ENCODE data around the gene LILRB1. TPM values are rescaled to one million over a fixed set of nuclear protein-coding genes. Genes with fewer than 3 reads are reported as not detected.

The LILRB1 gene
- total RNA-seq, 1 donor from 2014 or later = not detected

DNA sequence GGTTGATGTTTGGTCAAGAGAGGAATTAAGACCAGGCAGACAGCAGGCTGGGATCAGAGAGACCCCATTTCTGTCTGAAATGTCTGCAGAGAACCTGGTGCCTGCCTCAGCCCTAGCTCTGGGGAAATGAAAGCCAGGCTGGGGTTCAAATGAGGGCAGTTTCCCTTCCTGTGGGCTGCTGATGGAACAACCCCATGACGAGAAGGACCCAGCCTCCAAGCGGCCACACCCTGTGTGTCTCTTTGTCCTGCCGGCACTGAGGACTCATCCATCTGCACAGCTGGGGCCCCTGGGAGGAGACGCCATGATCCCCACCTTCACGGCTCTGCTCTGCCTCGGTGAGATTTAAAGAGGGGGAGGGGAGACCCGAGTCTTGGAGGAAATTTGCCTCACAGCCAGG, 32.4 kb downstream of the LILRB1 start, which contains the start of gene LILRB4:
Gene LILRB4, plus strand, starts transcription at position 256 of the 400 bp plus-strand sequence. Its CDS starts 49 bp downstream, at position 305.
- Mint-ChIP-seq H3K27ac (no peak within 1 kb of the TSS), H3K27me3 (ENCODE audit: low read depth) (no peaks in the 10 kb centered on the region), H3K4me3 (no peak within 1 kb of the TSS), H3K36me3 (peaks cover 7% of the 10 kb centered on the region), H3K4me1 (no peaks in the 10 kb centered on the region), H3K9me3 (peaks cover 50% of the 10 kb centered on the region)
- TF ChIP-seq, protein P1, sequence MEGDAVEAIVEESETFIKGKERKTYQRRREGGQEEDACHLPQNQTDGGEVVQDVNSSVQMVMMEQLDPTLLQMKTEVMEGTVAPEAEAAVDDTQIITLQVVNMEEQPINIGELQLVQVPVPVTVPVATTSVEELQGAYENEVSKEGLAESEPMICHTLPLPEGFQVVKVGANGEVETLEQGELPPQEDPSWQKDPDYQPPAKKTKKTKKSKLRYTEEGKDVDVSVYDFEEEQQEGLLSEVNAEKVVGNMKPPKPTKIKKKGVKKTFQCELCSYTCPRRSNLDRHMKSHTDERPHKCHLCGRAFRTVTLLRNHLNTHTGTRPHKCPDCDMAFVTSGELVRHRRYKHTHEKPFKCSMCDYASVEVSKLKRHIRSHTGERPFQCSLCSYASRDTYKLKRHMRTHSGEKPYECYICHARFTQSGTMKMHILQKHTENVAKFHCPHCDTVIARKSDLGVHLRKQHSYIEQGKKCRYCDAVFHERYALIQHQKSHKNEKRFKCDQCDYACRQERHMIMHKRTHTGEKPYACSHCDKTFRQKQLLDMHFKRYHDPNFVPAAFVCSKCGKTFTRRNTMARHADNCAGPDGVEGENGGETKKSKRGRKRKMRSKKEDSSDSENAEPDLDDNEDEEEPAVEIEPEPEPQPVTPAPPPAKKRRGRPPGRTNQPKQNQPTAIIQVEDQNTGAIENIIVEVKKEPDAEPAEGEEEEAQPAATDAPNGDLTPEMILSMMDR (IDR thresholded peaks at IDR 0.05; ENCODE audit: unreplicated experiment) = no peak
- DNase-seq (ENCODE audit: low spot score in 2 of 2, unreplicated experiment in 2 of 2) = no peak

DNA sequence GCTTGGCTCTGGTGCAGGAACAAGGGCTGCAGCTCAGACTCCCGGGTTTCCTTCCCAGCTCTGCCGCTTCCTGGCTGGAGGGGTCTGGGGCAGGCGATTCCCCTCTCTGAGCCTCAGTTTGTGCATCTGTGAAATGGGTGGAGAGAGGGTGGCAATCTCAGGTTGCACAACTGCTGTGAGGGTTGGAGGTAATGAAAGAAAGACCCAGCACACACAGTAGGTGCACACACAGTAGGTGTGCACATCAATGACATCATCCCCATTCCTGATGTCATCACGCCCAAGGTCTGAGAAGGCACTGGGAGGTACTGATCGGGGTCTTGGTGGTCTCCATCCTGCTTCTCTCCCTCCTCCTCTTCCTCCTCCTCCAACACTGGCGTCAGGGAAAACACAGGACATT, 35.2 kb downstream of the LILRB1 start:
- Mint-ChIP-seq H3K27me3 (ENCODE audit: low read depth) (no peaks in the 10 kb centered on the region), H3K4me3 (no peak overlapping the region), H3K27ac (no peak overlapping the region), H3K4me1 (no peaks in the 10 kb centered on the region), H3K9me3 (peaks cover 56% of the 10 kb centered on the region), H3K36me3 (peaks cover 8% of the 10 kb centered on the region)
- no peak for DNase-seq (ENCODE audit: low spot score in 2 of 2, unreplicated experiment in 2 of 2)
- TF ChIP-seq, protein P1 (IDR thresholded peaks at IDR 0.05; ENCODE audit: unreplicated experiment) = no peak

DNA sequence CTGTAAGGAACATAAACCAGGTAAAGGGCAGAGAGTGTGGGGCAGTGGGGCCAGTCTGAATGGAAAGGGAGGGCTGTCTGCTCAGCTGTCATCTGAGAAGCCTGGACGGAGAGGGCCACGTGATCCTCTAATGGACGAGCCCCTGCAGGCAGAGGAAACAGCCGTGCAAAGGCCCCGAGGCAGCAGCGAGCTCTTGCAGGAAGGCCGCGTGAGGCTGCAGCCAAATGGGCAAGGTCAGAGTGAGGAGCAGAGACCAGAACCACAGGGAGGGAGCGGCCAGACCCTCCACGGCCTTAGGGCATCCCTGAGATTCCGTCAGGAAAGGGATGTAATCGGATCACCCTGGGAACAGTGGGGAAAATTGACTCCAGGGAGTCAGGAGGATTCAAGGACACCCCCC, 36.9 kb downstream of the LILRB1 start:
- Mint-ChIP-seq H3K27ac (no peak overlapping the region), H3K4me3 (no peak overlapping the region), H3K9me3 (peaks cover 47% of the 10 kb centered on the region)

DNA sequence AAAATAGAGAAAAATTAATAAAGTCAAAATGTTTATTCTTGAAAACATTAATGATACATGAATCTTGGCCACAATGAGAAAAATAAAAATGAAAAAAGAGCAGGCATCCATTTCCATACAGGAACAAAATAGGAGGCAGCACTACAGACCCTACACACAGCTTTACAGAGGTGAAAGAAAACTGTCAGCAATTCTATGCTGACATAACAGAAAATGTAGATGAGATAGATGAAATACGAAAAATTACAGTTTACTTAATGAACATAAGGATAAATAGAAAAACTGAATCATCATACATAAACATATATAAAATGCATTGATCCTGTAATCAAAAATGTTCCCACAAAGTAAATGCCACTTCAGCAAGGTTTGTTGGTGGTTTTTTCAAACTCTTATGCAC, 38.1 kb downstream of the LILRB1 start:
- Mint-ChIP-seq H3K27me3 (ENCODE audit: low read depth) (no peaks in the 10 kb centered on the region), H3K4me1 (no peaks in the 10 kb centered on the region), H3K27ac (no peak overlapping the region), H3K36me3 (peaks cover 2% of the 10 kb centered on the region), H3K9me3 (peaks cover 44% of the 10 kb centered on the region), H3K4me3 (no peak overlapping the region)
- TF ChIP-seq, protein P1 (IDR thresholded peaks at IDR 0.05; ENCODE audit: unreplicated experiment) = no peak
- DNase-seq (ENCODE audit: low spot score in 2 of 2, unreplicated experiment in 2 of 2) = no peak

More for the DNA sequence above, 36.9 kb downstream of the LILRB1 start:
- Mint-ChIP-seq H3K4me1 (no peaks in the 10 kb centered on the region), H3K36me3 (peaks cover 3% of the 10 kb centered on the region), H3K27me3 (ENCODE audit: low read depth) (no peaks in the 10 kb centered on the region)
- TF ChIP-seq, protein P1 (IDR thresholded peaks at IDR 0.05; ENCODE audit: unreplicated experiment) = no peak
- DNase-seq (ENCODE audit: low spot score in 2 of 2, unreplicated experiment in 2 of 2) = no peak

DNA sequence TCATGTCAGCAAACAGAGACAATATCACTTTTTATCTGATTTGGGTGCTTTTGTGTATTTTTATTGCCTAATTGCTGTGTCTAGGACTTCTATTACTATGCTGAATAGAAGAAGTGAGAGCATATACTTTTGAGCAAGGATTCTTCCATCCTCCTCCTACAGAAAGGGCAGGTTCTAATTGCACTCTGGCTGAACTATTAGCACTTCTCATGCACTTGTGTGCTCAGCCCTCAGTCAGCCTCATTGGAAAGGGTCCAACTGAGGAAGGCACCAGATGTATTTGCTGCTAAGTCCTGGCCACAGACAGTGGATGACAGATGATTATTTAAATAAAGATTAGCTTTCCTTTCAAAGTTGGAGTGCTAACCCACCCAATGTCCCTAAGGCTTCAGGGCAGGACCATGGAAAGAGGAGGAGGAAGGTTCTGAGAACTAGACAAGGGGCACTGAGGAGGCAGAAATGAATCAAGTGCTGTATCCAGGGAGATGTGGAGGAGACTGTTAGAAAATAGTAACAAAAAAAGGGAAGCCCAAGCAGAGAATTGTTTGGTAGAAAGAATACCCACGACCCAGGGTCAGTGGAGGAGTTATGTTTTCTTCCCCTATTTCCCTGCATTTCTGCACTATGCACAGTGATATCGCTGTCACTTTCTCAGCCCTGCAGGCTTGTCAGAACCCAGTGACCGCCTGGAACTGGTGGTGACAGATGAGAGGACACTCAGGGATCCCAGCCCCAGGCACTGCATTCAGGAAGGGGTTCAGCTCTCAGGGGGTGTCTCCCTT, 40.5 kb downstream of the LILRB1 start:
- Mint-ChIP-seq H3K9me3 (peaks cover 42% of the 10 kb centered on the region), H3K4me3 (no peak overlapping the region), H3K27ac (no peak overlapping the region), H3K4me1 (no peaks in the 10 kb centered on the region), H3K36me3 (peaks cover 2% of the 10 kb centered on the region), H3K27me3 (ENCODE audit: low read depth) (no peaks in the 10 kb centered on the region)
- TF ChIP-seq, protein P1 (IDR thresholded peaks at IDR 0.05; ENCODE audit: unreplicated experiment) = no peak
- DNase-seq (ENCODE audit: low spot score in 2 of 2, unreplicated experiment in 2 of 2) = no peak

All from mesothelial cell of epicardium (in vitro differentiated cells).